ENCODE results near the gene NXF1. TPM values are rescaled to one million over a fixed set of nuclear protein-coding genes. Genes with fewer than 3 reads are reported as not detected.
A peak's percentile ranks its signal among the peaks of the same experiment; 100 is the strongest.

NXF1 gene
- total and polyA plus RNA-seq, 2 of the 8 experiments (the other 6 are each of a cell fraction or from before 2014, with no cell fraction given), result 48.1 to 49.8 TPM

GRCh38 chr11:62850911-62851806 is 45.9 kb upstream of the NXF1 start:
- Histone ChIP-seq H2BK5ac (ENCODE audit: low read depth, low read length) (no peak overlapping the region), H2AK5ac (ENCODE audit: low read depth, low read length) (no peak overlapping the region), H3K27me3 (replicated peaks in 1 of 4; ENCODE audit: control insufficient read depth in 3 of 4, extremely low read depth in 1 of 4, insufficient read depth in 3 of 4, low read length in 3 of 4) (no peaks in the 10 kb centered on the region), H3K4ac (replicated peaks; ENCODE audit: insufficient read length, low read depth, low read length) (no peak overlapping the region), H4K8ac (ENCODE audit: extremely low read depth, insufficient read depth, low read length) (no peak overlapping the region), H4K91ac (replicated peaks; ENCODE audit: insufficient read length, low read length) (no peak overlapping the region), H3K23me2 (ENCODE audit: low read depth, low read length) (peaks cover 9% of the 10 kb centered on the region; the same call in 1 of the 2 replicates), H2BK15ac (ENCODE audit: low read length) (no peak overlapping the region), H4K5ac (ENCODE audit: insufficient read length, low read depth, low read length) (no peak overlapping the region), H2BK20ac (ENCODE audit: low read length) (no peak overlapping the region), H3K36me3 (ENCODE audit: control insufficient read depth in 2 of 4, insufficient read depth in 4 of 4, low read length in 3 of 4) (peaks cover 32 to 40% (median 37%) of the 10 kb centered on the region in 4 experiments), H4K20me1 (replicated peaks in 1 of 2; ENCODE audit: control insufficient read depth in 1 of 2, insufficient read depth in 2 of 2, low read length in 2 of 2) (peaks cover 4 to 28% of the 10 kb centered on the region in 2 experiments), H2AFZ (ENCODE audit: low read length) (no peak overlapping the region), H3K18ac (ENCODE audit: extremely low read depth, low read length) (no peak overlapping the region), H3K4me3 (ENCODE audit: extremely low read depth in 1 of 4, insufficient read depth in 2 of 4, low read depth in 3 of 4, low read length in 4 of 4) (peak overlapping the region in 1 of 4 experiments; percentile 94; a peak in 1 of 8 replicates), H2BK12ac (ENCODE audit: low read depth, low read length) (no peak overlapping the region), H3K23ac (ENCODE audit: insufficient read length) (no peak overlapping the region), H3K9me3 (ENCODE audit: insufficient read depth in 2 of 2, low read depth in 1 of 2, low read length in 1 of 2) (no peaks in the 10 kb centered on the region), H3K14ac (ENCODE audit: insufficient read length) (no peak overlapping the region), H2BK120ac (replicated peaks; ENCODE audit: low read depth, low read length) (no peak overlapping the region), H3K4me1 (replicated peaks in 1 of 4; ENCODE audit: control insufficient read depth in 3 of 4, insufficient read depth in 4 of 4, low read length in 3 of 4) (peaks cover 2 to 6% (median 4%) of the 10 kb centered on the region in 4 experiments; a peak in 4 of 7 replicates), H3K79me2 (ENCODE audit: control insufficient read depth in 1 of 2, insufficient read depth in 2 of 2, low read length in 2 of 2) (peaks cover 26 to 37% of the 10 kb centered on the region in 2 experiments), H3K56ac (replicated peaks; ENCODE audit: insufficient read length, low read depth, low read length) (no peak overlapping the region), H3K4me2 (ENCODE audit: insufficient read depth in 1 of 2, low read depth in 2 of 2, low read length in 2 of 2) (no peak overlapping the region; a peak in 1 of 4 replicates), H3K9ac (replicated peaks in 1 of 4; ENCODE audit: extremely low read depth in 1 of 4, low read depth in 3 of 4, low read length in 3 of 4) (0 out of 7 replicates have a peak overlapping the region, but pooled peaks of 2 of the 4 experiments have one; percentile 5), H3K27ac (ENCODE audit: low read depth, low read length) (no peak overlapping the region), H3K79me1 (ENCODE audit: low read depth, low read length) (peaks cover 4% of the 10 kb centered on the region; the same call in 1 of the 2 replicates)
- POLR2A ChIA-PET (ENCODE audit: partially characterized antibody), result interaction anchor here (0.6 to 20.0 kb wide), 33 partner anchors 8 to 1940 kb away, joined by 3 to 2104 read pairs (median 5); partner anchors contain the start of genes BSCL2, C11orf98, CSKMT and GNG3
- CTCF ChIA-PET (ENCODE audit: partially characterized antibody), result interaction anchor here (0.6 to 3.6 kb wide), 5 partner anchors 9 to 360 kb away, joined by 3 to 9 read pairs (median 5); partner anchors contain the start of gene TMEM179B
- WGBS, 2 experiments (ENCODE audit: extremely low coverage in 1 of 2, insufficient coverage in 1 of 2, insufficient read length in 1 of 2, insufficient replicate concordance in 2 of 2, low coverage in 1 of 2, low lambda C conversion rate in 2 of 2, missing lambda C conversion rate in 1 of 2), result 33% methylated on average over 14 of the region's 15 CpGs; no CpG with 5 or more reads in 1 of the 2 experiments
- DNase-seq (ENCODE audit: low read depth in 1 of 2, low spot score in 2 of 2), result no peak
- no peak for FAIRE-seq
- peak; percentile 92 for TF ChIP-seq POLR2AphosphoS5 (IDR thresholded peaks at IDR 0.05; ENCODE audit: low read depth, low read length)
- peak in 1 of 2 experiments; percentile 12 for TF ChIP-seq BCL11A (IDR thresholded peaks at IDR 0.05; ENCODE audit: low read depth in 2 of 2, low read length in 2 of 2)
- peak; percentile 78 for TF ChIP-seq TAF7 (optimal IDR thresholded peaks at IDR 0.05; ENCODE audit: borderline replicate concordance, low read depth, low read length)
- no peak for TF ChIP-seq FOSL1 (IDR thresholded peaks at IDR 0.05; ENCODE audit: insufficient read depth, low read depth, low read length)
- no peak for TF ChIP-seq SIX5 (IDR thresholded peaks at IDR 0.05; ENCODE audit: low read depth, low read length)
- TF ChIP-seq JUN (IDR thresholded peaks at IDR 0.05; ENCODE audit: low read depth, low read length), result no peak
- peak; percentile 19; the same call in 1 of the 2 replicates for TF ChIP-seq USF2 (IDR thresholded peaks at IDR 0.05; ENCODE audit: low read length)
- TF ChIP-seq SIRT6 (IDR thresholded peaks at IDR 0.05; ENCODE audit: low read length), result peak; percentile 99
- TF ChIP-seq CREB1 (IDR thresholded peaks at IDR 0.05), result no peak
- peak in 1 of 2 experiments; percentile 24; a peak in 1 of 4 replicates for TF ChIP-seq SIN3A (conservative IDR thresholded peaks at IDR 0.05 in 1 of 2, IDR thresholded peaks at IDR 0.05 in 1 of 2; ENCODE audit: low read depth in 1 of 2, low read length in 2 of 2)

Measured in H1 (cell line).